K562 (cell line): Measurements from ENCODE around the gene RSRC1. TPM values are rescaled to one million over a fixed set of nuclear protein-coding genes. Genes with fewer than 3 reads are reported as not detected.

Source experiments
- ATAC-seq: fragments of 200-7000 bp; cut with Tn5 transposase; 3 replicates; pipeline ENCODE4 v1.9.1; 2020; ENCODE audit warnings: moderate library complexity
- BruUV-seq: library from RNA; stranded (reverse); fragments of 400-500 nt; replicated peaks from 2 replicates; lab custom pipeline; 2021; lab: Mats Ljungman, UMichigan
- CTCF ChIA-PET: fragments of 300-600 bp; formaldehyde crosslinking; extraction: SDS; loops from one replicate; lab custom pipeline; 2021; ENCODE audit warnings: low intra/inter-chr PET ratio; lab: Yijun Ruan, JAX
- POLR2A ChIA-PET: fragments of 300-600, 350-650 bp; sonication (Branson Sonifier 250); formaldehyde crosslinking; extraction: SDS; loops from one replicate; lab custom pipeline; 2021; ENCODE audit warnings: antibody characterized with exemption, inconsistent platforms; lab: Yijun Ruan, JAX
- DNase-seq, 4 experiments: peaks; one replicate each; pipeline versions ENCODE4 v3.0.0 to v3.0.0-alpha.2; 2011 to 2018; ENCODE audit warnings: low spot score in 3 of 4, mixed read lengths in 3 of 4; ENCODE audit errors: extremely low read depth in 1 of 4
- FAIRE-seq: peaks from 2 replicates; lab custom pipeline; 2011; peaks lifted over from hg19 to GRCh38; lab: Jason Lieb, UNC
- H2AFZ ChIP-seq: 2 replicates; pipeline ENCODE4 v1.6.0; 2011; ENCODE audit warnings: low read depth, low read length, control low read depth, inconsistent platforms
- H3K27ac ChIP-seq: fragments of 200-600 bp; 3 replicates; pipeline ENCODE4 v1.8.0; 2011; ENCODE audit warnings: low read depth, mild to moderate bottlenecking, control low read depth, inconsistent platforms, low read length, moderate library complexity, mixed read lengths; ENCODE audit errors: extremely low read depth
- H3K27me3 ChIP-seq, 2 experiments: fragments of 300-600 bp in 1 of 2; 2 replicates in 1 of 2; 3 replicates in 1 of 2; pipeline versions ENCODE4 v1.6.0 to v1.8.0; 2011; ENCODE audit warnings: inconsistent platforms in 2 of 2, low read length in 2 of 2, mild to moderate bottlenecking in 1 of 2, mixed read lengths in 1 of 2, moderate library complexity in 1 of 2; ENCODE audit not compliant: control insufficient read depth in 2 of 2, insufficient read depth in 2 of 2
- H3K36me3 ChIP-seq: fragments of 300-600 bp; 3 replicates; pipeline ENCODE4 v1.8.0; 2011; ENCODE audit warnings: mild to moderate bottlenecking, low read length, inconsistent platforms; ENCODE audit not compliant: control insufficient read depth, insufficient read depth
- H3K4me1 ChIP-seq, 2 experiments: fragments of 200-600 bp in 1 of 2; replicated peaks in 1 of 2; 2 replicates in 1 of 2; 3 replicates in 1 of 2; pipeline versions ENCODE4 v1.5.1 to v1.8.0; 2011; ENCODE audit warnings: inconsistent platforms in 2 of 2, low read length in 2 of 2, mild to moderate bottlenecking in 1 of 2, mixed read lengths in 1 of 2, moderate library complexity in 1 of 2; ENCODE audit not compliant: control insufficient read depth in 2 of 2, insufficient read depth in 2 of 2
- H3K4me2 ChIP-seq: 2 replicates; pipeline ENCODE4 v1.6.1; 2011; ENCODE audit warnings: low read length, control low read depth, inconsistent platforms, mixed read lengths; ENCODE audit not compliant: insufficient read depth
- H3K4me3 ChIP-seq: fragments of 200-600 bp; sonication (generic), shearing (Covaris generic); 2 replicates; pipeline ENCODE4 v1.5.1; 2016; ENCODE audit warnings: control low read depth, inconsistent platforms
- H3K79me2 ChIP-seq: fragments of 200-600 bp; 3 replicates; pipeline ENCODE4 v1.8.0; 2011; ENCODE audit warnings: low read length, inconsistent platforms; ENCODE audit not compliant: control insufficient read depth, insufficient read depth
- H3K9ac ChIP-seq, 2 experiments: 2 replicates each; pipeline versions ENCODE4 v1.6.0 to v1.6.1; 2011; ENCODE audit warnings: low read depth in 2 of 2, low read length in 2 of 2, control low read depth in 1 of 2, inconsistent platforms in 1 of 2, mild to moderate bottlenecking in 1 of 2, mixed read lengths in 1 of 2; ENCODE audit not compliant: insufficient read depth in 1 of 2
- H3K9me1 ChIP-seq: one replicate; pipeline ENCODE4 v1.6.0; 2011; ENCODE audit warnings: inconsistent platforms, mild to moderate bottlenecking, low read length, moderate library complexity; ENCODE audit not compliant: control insufficient read depth, insufficient read depth
- H3K9me3 ChIP-seq: replicated peaks from 2 replicates; pipeline ENCODE4 v1.5.1; 2011; ENCODE audit warnings: low read depth, low read length, inconsistent platforms; ENCODE audit not compliant: control insufficient read depth, insufficient read depth
- H4K20me1 ChIP-seq: replicated peaks from 2 replicates; pipeline ENCODE4 v1.6.1; 2011; ENCODE audit warnings: low read length, inconsistent platforms, mixed read lengths; ENCODE audit not compliant: control insufficient read depth, insufficient read depth
- FOXJ2 ChIP-seq: fragments of 200-800 bp; sonication (Bioruptor generic); IDR thresholded peaks from 2 replicates; pipeline ENCODE4 v1.6.1; 2016; ENCODE audit warnings: missing genetic modification characterization, missing compliant biosample characterization
- L3MBTL2 ChIP-seq: fragments of 450-650 bp; IDR thresholded peaks from 2 replicates; pipeline ENCODE4 v1.6.1; 2016; ENCODE audit warnings: mild to moderate bottlenecking, moderate library complexity
- NCOR1 ChIP-seq: fragments of 450-650 bp; IDR thresholded peaks from 2 replicates; pipeline ENCODE4 v1.6.1; 2016; ENCODE audit warnings: mild to moderate bottlenecking, moderate library complexity
- NR4A1 ChIP-seq, 2 experiments: fragments of 250-450 bp in 1 of 2; fragments of 450-650 bp in 1 of 2; sonication (Bioruptor Pico) in 1 of 2; IDR thresholded peaks; 2 replicates each; pipeline versions ENCODE4 v1.4.0 to v1.6.1; 2016 to 2020; ENCODE audit warnings: mild to moderate bottlenecking in 2 of 2, missing compliant biosample characterization in 1 of 2, missing genetic modification characterization in 1 of 2, moderate library complexity in 1 of 2
- POU5F1 ChIP-seq: fragments of 150-350 bp; IDR thresholded peaks from 2 replicates; pipeline ENCODE4 v1.6.1; 2014; ENCODE audit warnings: borderline replicate concordance, low read length, low read depth, mild to moderate bottlenecking; ENCODE audit not compliant: partially characterized antibody
- SRSF7 ChIP-seq: fragments of 200-400 bp; formaldehyde crosslinking; optimal IDR thresholded peaks from 2 replicates; pipeline ENCODE3; 2017; ENCODE audit warnings: mild to moderate bottlenecking, low read depth, low read length
- ZNF124 ChIP-seq: sonication (generic); formaldehyde crosslinking; IDR thresholded peaks from 2 replicates; pipeline ENCODE4 v1.8.1; 2022; ENCODE audit warnings: missing genetic modification reagents
- ZNF140 ChIP-seq: fragments of 250-450 bp; sonication (Bioruptor Pico); IDR thresholded peaks from 2 replicates; pipeline ENCODE4 v1.8.0; 2021; ENCODE audit warnings: moderate library complexity, mild to moderate bottlenecking, inconsistent platforms
- ZNF263 ChIP-seq: sonication (generic); formaldehyde crosslinking; IDR thresholded peaks from 2 replicates; pipeline ENCODE4 v1.8.0; 2022; ENCODE audit warnings: mild to moderate bottlenecking, missing genetic modification reagents, borderline replicate concordance
- ZSCAN29 ChIP-seq: fragments of 450-650 bp; IDR thresholded peaks from 2 replicates; pipeline ENCODE4 v1.6.1; 2017
- in situ Hi-C: fragments of 300-500 bp; cut with MboI; formaldehyde crosslinking; loops from 4 replicates; pipeline ENCODE4 v1.15.0; 2018; ENCODE audit warnings: inconsistent platforms, mixed read lengths
- intact Hi-C: fragments of 100-400 bp; cut with micrococcal nuclease; formaldehyde crosslinking; loops from 2 replicates; pipeline ENCODE4 v1.14.2; 2022
- polyA plus RNA-seq, 8 experiments: library from polyadenylated mRNA; depleted of rRNA in 4 of 8; stranded (reverse) in 5 of 8; unstranded in 3 of 8; fragments of >200 nt; fragmentation: Nextera tagmentation in 2 of 8; fragmentation: Illumina TruSeq in 1 of 8; extraction: Ambion mirVana in 2 of 8; extraction: Trizol in 1 of 8; gene quantifications; 2 replicates each; pipeline versions ENCODE4 v1.2.1 to v1.2.3, GENCODE V29; 2011 to 2014; ENCODE audit warnings: inconsistent platforms in 1 of 8, missing spikeins in 1 of 8
- total RNA-seq, 7 experiments: library from RNA; depleted of rRNA in 6 of 7; stranded (reverse); fragments of >200 nt in 6 of 7; fragmentation: Illumina TruSeq in 2 of 7; extraction: Trizol in 2 of 7; gene quantifications; 2 replicates each; pipeline versions ENCODE4 v1.2.1 to v1.2.3, GENCODE V29; 2011 to 2021; ENCODE audit warnings: low replicate concordance in 1 of 7
- TF ChIP-seq, protein P1 (sequence below): sonication (generic); formaldehyde crosslinking; IDR thresholded peaks from 2 replicates; pipeline ENCODE4 v1.8.1; 2022; ENCODE audit warnings: missing genetic modification reagents
- TF ChIP-seq, protein P2 (sequence below), 2 experiments: fragments of 200-800 bp in 1 of 2; sonication (Bioruptor generic) in 1 of 2; sonication (generic) in 1 of 2; formaldehyde crosslinking in 1 of 2; IDR thresholded peaks in 1 of 2; conservative IDR thresholded peaks in 1 of 2; 2 replicates each; pipeline versions ENCODE4 v1.5.0 to v1.6.1; 2016 to 2020; ENCODE audit warnings: missing compliant biosample characterization in 1 of 2, missing genetic modification characterization in 1 of 2, missing genetic modification reagents in 1 of 2
- TF ChIP-seq, protein P3 (sequence below): fragments of 450-650 bp; formaldehyde crosslinking; conservative IDR thresholded peaks from 2 replicates; pipeline ENCODE4 v1.4.0; 2022; ENCODE audit warnings: mild to moderate bottlenecking, missing genetic modification characterization
- TF ChIP-seq, protein P4 (sequence below): sonication (generic); formaldehyde crosslinking; IDR thresholded peaks from 2 replicates; pipeline ENCODE4 v1.8.0; 2022; ENCODE audit warnings: missing genetic modification reagents, mild to moderate bottlenecking, moderate library complexity, borderline replicate concordance
- TF ChIP-seq, protein P5 (sequence below): IDR thresholded peaks from 2 replicates; pipeline ENCODE4 v1.6.1; 2012; ENCODE audit warnings: low read depth, low read length, improper control_type of control experiment, borderline replicate concordance
- TF ChIP-seq, protein P6 (sequence below): fragments of 250-450 bp; sonication (Bioruptor Pico); IDR thresholded peaks from 2 replicates; pipeline ENCODE4 v1.9.0; 2021; ENCODE audit warnings: mild to moderate bottlenecking

Gene RSRC1
- total and polyA plus RNA-seq, 9 of the 15 experiments (the other 6 are each of a cell fraction or from before 2014, with no cell fraction given), result 19.3 to 128 (median 75.5) TPM

DNA sequence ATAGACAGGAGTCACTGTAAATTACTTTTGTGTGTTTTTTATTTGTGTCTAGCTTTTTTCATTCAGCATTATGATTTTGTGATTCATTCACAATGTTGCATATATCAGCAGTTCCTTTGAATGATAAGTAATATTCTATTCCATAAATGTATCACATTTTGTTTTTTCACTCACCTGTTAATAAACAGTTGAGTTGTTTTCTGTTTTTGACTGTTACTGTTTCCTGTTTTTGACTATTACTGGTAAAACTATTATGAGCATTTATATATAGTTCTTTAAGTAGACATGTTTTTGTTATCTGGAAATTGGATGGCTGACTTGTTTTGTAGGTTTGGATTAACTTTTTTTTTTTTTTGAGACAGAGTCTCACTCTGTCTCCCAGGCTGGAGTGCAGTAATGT lies 138.4 kb downstream of the RSRC1 start:
- Histone ChIP-seq H3K9me3 (no peaks in the 10 kb centered on the region), H3K4me2 (no peak overlapping the region), H3K27ac (no peak overlapping the region), H3K4me1 (no peaks in the 10 kb centered on the region), H3K36me3 (no peaks in the 10 kb centered on the region), H3K9me1 (no peaks in the 10 kb centered on the region), H2AFZ (no peak overlapping the region), H3K27me3 (no peaks in the 10 kb centered on the region), H4K20me1 (no peaks in the 10 kb centered on the region), H3K79me2 (no peaks in the 10 kb centered on the region), H3K9ac (no peak overlapping the region), H3K4me3 (no peak overlapping the region)
- ATAC-seq, result no peak
- ChIA-PET POLR2A (no interaction called here), CTCF (no interaction called here)
- in situ Hi-C loops (no loop called here), intact Hi-C loops (no loop called here)
- BruUV-seq, result no TSS peak
- no peak for DNase-seq
- FAIRE-seq, result no peak
- TF ChIP-seq, protein P1, sequence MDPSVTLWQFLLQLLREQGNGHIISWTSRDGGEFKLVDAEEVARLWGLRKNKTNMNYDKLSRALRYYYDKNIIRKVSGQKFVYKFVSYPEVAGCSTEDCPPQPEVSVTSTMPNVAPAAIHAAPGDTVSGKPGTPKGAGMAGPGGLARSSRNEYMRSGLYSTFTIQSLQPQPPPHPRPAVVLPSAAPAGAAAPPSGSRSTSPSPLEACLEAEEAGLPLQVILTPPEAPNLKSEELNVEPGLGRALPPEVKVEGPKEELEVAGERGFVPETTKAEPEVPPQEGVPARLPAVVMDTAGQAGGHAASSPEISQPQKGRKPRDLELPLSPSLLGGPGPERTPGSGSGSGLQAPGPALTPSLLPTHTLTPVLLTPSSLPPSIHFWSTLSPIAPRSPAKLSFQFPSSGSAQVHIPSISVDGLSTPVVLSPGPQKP (CRISPR knock-in tag), result no peak
- TF ChIP-seq, protein P2, sequence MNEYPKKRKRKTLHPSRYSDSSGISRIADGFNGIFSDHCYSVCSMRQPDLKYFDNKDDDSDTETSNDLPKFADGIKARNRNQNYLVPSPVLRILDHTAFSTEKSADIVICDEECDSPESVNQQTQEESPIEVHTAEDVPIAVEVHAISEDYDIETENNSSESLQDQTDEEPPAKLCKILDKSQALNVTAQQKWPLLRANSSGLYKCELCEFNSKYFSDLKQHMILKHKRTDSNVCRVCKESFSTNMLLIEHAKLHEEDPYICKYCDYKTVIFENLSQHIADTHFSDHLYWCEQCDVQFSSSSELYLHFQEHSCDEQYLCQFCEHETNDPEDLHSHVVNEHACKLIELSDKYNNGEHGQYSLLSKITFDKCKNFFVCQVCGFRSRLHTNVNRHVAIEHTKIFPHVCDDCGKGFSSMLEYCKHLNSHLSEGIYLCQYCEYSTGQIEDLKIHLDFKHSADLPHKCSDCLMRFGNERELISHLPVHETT (CRISPR knock-in tag; conservative IDR thresholded peaks at IDR 0.05 in 1 of 2, IDR thresholded peaks at IDR 0.05 in 1 of 2), result no peak
- TF ChIP-seq ZNF263 (CRISPR knock-in tag), result no peak
- TF ChIP-seq, protein P3, sequence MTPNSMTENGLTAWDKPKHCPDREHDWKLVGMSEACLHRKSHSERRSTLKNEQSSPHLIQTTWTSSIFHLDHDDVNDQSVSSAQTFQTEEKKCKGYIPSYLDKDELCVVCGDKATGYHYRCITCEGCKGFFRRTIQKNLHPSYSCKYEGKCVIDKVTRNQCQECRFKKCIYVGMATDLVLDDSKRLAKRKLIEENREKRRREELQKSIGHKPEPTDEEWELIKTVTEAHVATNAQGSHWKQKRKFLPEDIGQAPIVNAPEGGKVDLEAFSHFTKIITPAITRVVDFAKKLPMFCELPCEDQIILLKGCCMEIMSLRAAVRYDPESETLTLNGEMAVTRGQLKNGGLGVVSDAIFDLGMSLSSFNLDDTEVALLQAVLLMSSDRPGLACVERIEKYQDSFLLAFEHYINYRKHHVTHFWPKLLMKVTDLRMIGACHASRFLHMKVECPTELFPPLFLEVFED (CRISPR knock-in tag), result no peak
- no peak for TF ChIP-seq SRSF7
- no peak for TF ChIP-seq FOXJ2
- TF ChIP-seq, protein P4, sequence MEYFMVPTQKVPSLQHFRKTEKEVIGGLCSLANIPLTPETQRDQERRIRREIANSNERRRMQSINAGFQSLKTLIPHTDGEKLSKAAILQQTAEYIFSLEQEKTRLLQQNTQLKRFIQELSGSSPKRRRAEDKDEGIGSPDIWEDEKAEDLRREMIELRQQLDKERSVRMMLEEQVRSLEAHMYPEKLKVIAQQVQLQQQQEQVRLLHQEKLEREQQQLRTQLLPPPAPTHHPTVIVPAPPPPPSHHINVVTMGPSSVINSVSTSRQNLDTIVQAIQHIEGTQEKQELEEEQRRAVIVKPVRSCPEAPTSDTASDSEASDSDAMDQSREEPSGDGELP (CRISPR knock-in tag), result no peak
- TF ChIP-seq POU5F1, result no peak
- no peak for TF ChIP-seq NCOR1
- no peak for TF ChIP-seq ZSCAN29
- TF ChIP-seq L3MBTL2, result no peak
- TF ChIP-seq, protein P5, sequence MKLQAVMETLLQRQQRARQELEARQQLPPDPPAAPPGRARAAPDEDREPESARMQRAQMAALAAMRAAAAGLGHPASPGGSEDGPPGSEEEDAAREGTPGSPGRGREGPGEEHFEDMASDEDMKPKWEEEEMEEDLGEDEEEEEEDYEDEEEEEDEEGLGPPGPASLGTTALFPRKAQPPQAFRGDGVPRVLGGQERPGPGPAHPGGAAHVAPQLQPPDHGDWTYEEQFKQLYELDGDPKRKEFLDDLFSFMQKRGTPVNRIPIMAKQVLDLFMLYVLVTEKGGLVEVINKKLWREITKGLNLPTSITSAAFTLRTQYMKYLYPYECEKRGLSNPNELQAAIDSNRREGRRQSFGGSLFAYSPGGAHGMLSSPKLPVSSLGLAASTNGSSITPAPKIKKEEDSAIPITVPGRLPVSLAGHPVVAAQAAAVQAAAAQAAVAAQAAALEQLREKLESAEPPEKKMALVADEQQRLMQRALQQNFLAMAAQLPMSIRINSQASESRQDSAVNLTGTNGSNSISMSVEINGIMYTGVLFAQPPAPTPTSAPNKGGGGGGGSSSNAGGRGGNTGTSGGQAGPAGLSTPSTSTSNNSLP, result no peak
- no peak for TF ChIP-seq ZNF140 (CRISPR knock-in tag)
- TF ChIP-seq, protein P6, sequence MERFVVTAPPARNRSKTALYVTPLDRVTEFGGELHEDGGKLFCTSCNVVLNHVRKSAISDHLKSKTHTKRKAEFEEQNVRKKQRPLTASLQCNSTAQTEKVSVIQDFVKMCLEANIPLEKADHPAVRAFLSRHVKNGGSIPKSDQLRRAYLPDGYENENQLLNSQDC, result no peak
- TF ChIP-seq NR4A1 (CRISPR knock-in tag; IDR thresholded peaks at IDR 0.05), result no peak
- TF ChIP-seq NR4A1 (tag; IDR thresholded peaks at IDR 0.05), result no peak
- no peak for TF ChIP-seq ZNF124 (CRISPR knock-in tag)
